Neural cell (in vitro differentiated cells): Measurements from ENCODE around the gene ACOXL. TPM values are rescaled to one million over a fixed set of nuclear protein-coding genes. Genes with fewer than 3 reads are reported as not detected.

Experiments
- H2AFZ ChIP-seq: fragments of 200-600, 300-800 bp; sonication (generic), shearing (Covaris generic); 2 replicates; pipeline ENCODE4 v1.6.0; 2014; ENCODE audit warnings: low read depth, mild to moderate bottlenecking, antibody characterized with exemption, low read length, moderate library complexity
- H3F3A ChIP-seq: fragments of 200-600 bp; shearing (Covaris generic); 2 replicates; pipeline ENCODE4 v1.6.1; 2016; ENCODE audit warnings: mild to moderate bottlenecking, moderate library complexity, mixed read lengths, antibody characterized with exemption, low read length; ENCODE audit not compliant: insufficient read depth, poor library complexity, severe bottlenecking
- H3K27ac ChIP-seq: fragments of 200-600, 300-800 bp; sonication (generic), shearing (Covaris generic); 2 replicates; pipeline ENCODE4 v1.5.1; 2014; ENCODE audit warnings: mild to moderate bottlenecking, low read length, moderate library complexity
- H3K27me3 ChIP-seq: fragments of 300-800, 200-600 bp; sonication (generic), shearing (Covaris generic); 2 replicates; pipeline ENCODE4 v1.6.0; 2014; ENCODE audit warnings: mild to moderate bottlenecking, low read depth, low read length, moderate library complexity; ENCODE audit not compliant: insufficient read depth
- H3K36me3 ChIP-seq: fragments of 300-800, 200-600 bp; sonication (generic), shearing (Covaris generic); 2 replicates; pipeline ENCODE4 v1.5.1; 2014; ENCODE audit warnings: mild to moderate bottlenecking, antibody characterized with exemption, low read length, moderate library complexity; ENCODE audit not compliant: insufficient read depth
- H3K4me2 ChIP-seq: fragments of 300-800, 200-600 bp; sonication (generic), shearing (Covaris generic); 2 replicates; pipeline ENCODE4 v1.6.0; 2014; ENCODE audit warnings: mild to moderate bottlenecking, low read length
- H3K4me3 ChIP-seq: fragments of 300-800, 200-600 bp; sonication (generic), shearing (Covaris generic); 2 replicates; pipeline ENCODE4 v1.5.1; 2014; ENCODE audit warnings: mild to moderate bottlenecking, low read length, moderate library complexity
- H3K79me2 ChIP-seq: fragments of 200-600 bp; shearing (Covaris generic); replicated peaks from 2 replicates; pipeline ENCODE4 v1.6.0; 2014; ENCODE audit warnings: mild to moderate bottlenecking, low read length, moderate library complexity; ENCODE audit not compliant: insufficient read depth
- H3K9ac ChIP-seq: fragments of 300-800, 200-600 bp; sonication (generic), shearing (Covaris generic); 2 replicates; pipeline ENCODE4 v1.6.1; 2016; ENCODE audit warnings: mild to moderate bottlenecking, low read length, mixed read lengths
- H3K9me2 ChIP-seq: fragments of 200-600 bp; shearing (Covaris generic); 2 replicates; pipeline ENCODE4 v1.6.1; 2016; ENCODE audit warnings: mild to moderate bottlenecking, low read length, mixed read lengths; ENCODE audit not compliant: insufficient read depth
- H3K9me3 ChIP-seq: fragments of 200-600, 300-800 bp; sonication (generic), shearing (Covaris generic); 2 replicates; pipeline ENCODE4 v1.6.1; 2016; ENCODE audit warnings: mild to moderate bottlenecking, mixed run types, low read length, moderate library complexity, mixed read lengths
- H4K20me1 ChIP-seq: fragments of 200-600 bp; shearing (Covaris generic); 2 replicates; pipeline ENCODE4 v1.6.1; 2016; ENCODE audit warnings: mild to moderate bottlenecking, mixed run types; ENCODE audit not compliant: insufficient read depth
- EP300 ChIP-seq: fragments of 450-650 bp; conservative IDR thresholded peaks from 2 replicates; pipeline ENCODE4 v1.6.1; 2014; ENCODE audit warnings: antibody characterized with exemption, mild to moderate bottlenecking, moderate library complexity; ENCODE audit not compliant: poor library complexity, severe bottlenecking
- EZH2 ChIP-seq: fragments of 200-600, 300-800 bp; shearing (Covaris generic), sonication (generic); IDR thresholded peaks from 2 replicates; pipeline ENCODE4 v1.6.1; 2014; ENCODE audit warnings: antibody characterized with exemption, low read length, borderline replicate concordance, mild to moderate bottlenecking; ENCODE audit not compliant: insufficient read depth, poor library complexity, severe bottlenecking
- MXI1 ChIP-seq: fragments of 450-650 bp; conservative IDR thresholded peaks from 2 replicates; pipeline ENCODE4 v1.6.1; 2014; ENCODE audit warnings: antibody characterized with exemption, mild to moderate bottlenecking; ENCODE audit not compliant: poor library complexity, severe bottlenecking
- POLR2AphosphoS5 ChIP-seq: IDR thresholded peaks from 2 replicates; pipeline ENCODE4 v1.6.1; 2012
- RAD21 ChIP-seq: fragments of 450-650 bp; conservative IDR thresholded peaks from 2 replicates; pipeline ENCODE4 v1.6.1; 2014; ENCODE audit warnings: antibody characterized with exemption, mild to moderate bottlenecking, moderate library complexity
- SMC3 ChIP-seq: fragments of 450-650 bp; conservative IDR thresholded peaks from 2 replicates; pipeline ENCODE4 v1.6.1; 2014; ENCODE audit warnings: antibody characterized with exemption, mild to moderate bottlenecking, moderate library complexity; ENCODE audit not compliant: poor library complexity
- TAF1 ChIP-seq: IDR thresholded peaks from 2 replicates; pipeline ENCODE4 v1.6.1; 2012; ENCODE audit warnings: low read depth
- polyA plus RNA-seq: library from polyadenylated mRNA; depleted of rRNA; stranded (reverse); fragments of >200 nt; gene quantifications from 2 replicates; pipeline ENCODE4 v1.2.3, GENCODE V29; 2014
- TF ChIP-seq, protein P1 (sequence below): fragments of 450-650 bp; IDR thresholded peaks from 2 replicates; pipeline ENCODE4 v1.5.1; 2014; ENCODE audit warnings: antibody characterized with exemption, mild to moderate bottlenecking, moderate library complexity; ENCODE audit not compliant: poor library complexity, severe bottlenecking
- TF ChIP-seq, protein P2 (sequence below): IDR thresholded peaks from 2 replicates; pipeline ENCODE4 v1.6.1; 2012; ENCODE audit warnings: borderline replicate concordance

The ACOXL gene
- polyA plus RNA-seq, 1 donor from 2014 or later: not detected

DNA sequence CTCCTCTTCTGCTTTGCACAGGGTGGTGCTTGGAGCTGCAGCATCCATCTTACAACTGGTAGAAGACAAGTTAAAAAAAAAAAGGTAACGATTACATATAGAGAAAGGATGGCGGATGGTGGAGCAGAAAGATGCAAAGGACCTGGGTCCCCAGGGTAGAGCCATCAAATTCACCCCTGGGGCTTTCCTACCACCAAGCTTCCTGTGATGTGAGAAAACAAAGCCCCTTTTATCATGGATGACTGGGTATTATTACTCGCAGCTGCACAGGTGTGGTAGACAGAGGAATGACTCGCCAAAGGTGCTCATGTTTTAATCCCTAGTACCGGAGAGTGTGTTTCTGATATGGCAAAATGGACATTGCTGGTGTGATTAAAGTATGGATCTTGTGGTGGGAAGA, 1.3 kb upstream of the ACOXL start:
- Histone ChIP-seq H3K9me3 (peaks cover 4% of the 10 kb centered on the region), H4K20me1 (no peaks in the 10 kb centered on the region), H3K36me3 (no peaks in the 10 kb centered on the region), H3K27me3 (peaks cover 36% of the 10 kb centered on the region), H3K27ac (no peak overlapping the region), H3F3A (no peaks in the 10 kb centered on the region), H2AFZ (no peak overlapping the region), H3K4me2 (no peak overlapping the region), H3K9me2 (no peaks in the 10 kb centered on the region), H3K79me2 (no peaks in the 10 kb centered on the region), H3K9ac (no peak overlapping the region), H3K4me3 (no peak overlapping the region)
- TF ChIP-seq, protein P1, sequence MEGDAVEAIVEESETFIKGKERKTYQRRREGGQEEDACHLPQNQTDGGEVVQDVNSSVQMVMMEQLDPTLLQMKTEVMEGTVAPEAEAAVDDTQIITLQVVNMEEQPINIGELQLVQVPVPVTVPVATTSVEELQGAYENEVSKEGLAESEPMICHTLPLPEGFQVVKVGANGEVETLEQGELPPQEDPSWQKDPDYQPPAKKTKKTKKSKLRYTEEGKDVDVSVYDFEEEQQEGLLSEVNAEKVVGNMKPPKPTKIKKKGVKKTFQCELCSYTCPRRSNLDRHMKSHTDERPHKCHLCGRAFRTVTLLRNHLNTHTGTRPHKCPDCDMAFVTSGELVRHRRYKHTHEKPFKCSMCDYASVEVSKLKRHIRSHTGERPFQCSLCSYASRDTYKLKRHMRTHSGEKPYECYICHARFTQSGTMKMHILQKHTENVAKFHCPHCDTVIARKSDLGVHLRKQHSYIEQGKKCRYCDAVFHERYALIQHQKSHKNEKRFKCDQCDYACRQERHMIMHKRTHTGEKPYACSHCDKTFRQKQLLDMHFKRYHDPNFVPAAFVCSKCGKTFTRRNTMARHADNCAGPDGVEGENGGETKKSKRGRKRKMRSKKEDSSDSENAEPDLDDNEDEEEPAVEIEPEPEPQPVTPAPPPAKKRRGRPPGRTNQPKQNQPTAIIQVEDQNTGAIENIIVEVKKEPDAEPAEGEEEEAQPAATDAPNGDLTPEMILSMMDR: no peak
- TF ChIP-seq MXI1 (no peak), SMC3 (no peak), RAD21 (no peak), POLR2AphosphoS5 (no peak), EZH2 (no peak), EP300 (no peak)
- TF ChIP-seq, protein P2, sequence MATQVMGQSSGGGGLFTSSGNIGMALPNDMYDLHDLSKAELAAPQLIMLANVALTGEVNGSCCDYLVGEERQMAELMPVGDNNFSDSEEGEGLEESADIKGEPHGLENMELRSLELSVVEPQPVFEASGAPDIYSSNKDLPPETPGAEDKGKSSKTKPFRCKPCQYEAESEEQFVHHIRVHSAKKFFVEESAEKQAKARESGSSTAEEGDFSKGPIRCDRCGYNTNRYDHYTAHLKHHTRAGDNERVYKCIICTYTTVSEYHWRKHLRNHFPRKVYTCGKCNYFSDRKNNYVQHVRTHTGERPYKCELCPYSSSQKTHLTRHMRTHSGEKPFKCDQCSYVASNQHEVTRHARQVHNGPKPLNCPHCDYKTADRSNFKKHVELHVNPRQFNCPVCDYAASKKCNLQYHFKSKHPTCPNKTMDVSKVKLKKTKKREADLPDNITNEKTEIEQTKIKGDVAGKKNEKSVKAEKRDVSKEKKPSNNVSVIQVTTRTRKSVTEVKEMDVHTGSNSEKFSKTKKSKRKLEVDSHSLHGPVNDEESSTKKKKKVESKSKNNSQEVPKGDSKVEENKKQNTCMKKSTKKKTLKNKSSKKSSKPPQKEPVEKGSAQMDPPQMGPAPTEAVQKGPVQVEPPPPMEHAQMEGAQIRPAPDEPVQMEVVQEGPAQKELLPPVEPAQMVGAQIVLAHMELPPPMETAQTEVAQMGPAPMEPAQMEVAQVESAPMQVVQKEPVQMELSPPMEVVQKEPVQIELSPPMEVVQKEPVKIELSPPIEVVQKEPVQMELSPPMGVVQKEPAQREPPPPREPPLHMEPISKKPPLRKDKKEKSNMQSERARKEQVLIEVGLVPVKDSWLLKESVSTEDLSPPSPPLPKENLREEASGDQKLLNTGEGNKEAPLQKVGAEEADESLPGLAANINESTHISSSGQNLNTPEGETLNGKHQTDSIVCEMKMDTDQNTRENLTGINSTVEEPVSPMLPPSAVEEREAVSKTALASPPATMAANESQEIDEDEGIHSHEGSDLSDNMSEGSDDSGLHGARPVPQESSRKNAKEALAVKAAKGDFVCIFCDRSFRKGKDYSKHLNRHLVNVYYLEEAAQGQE: no peak

DNA sequence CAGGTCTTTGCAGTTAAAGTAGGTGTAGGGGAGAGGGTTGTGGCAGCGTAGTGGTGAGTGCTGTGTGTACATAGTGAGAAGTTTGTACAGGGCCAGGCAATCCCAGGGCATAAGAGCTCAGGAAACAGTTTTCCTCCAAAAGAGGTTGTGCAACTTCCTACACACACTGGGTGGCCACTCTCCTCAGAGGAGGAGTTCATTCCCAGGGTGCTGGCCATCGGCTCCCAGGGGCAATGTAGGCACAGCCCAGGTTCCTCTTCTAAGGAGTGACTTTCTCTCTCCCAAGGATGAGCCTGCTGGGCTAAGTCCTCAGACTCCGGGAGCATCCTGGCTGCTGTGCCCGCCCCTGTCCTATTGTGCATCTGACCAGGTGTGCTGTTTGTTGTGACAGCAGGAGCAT, 3.0 kb downstream of the ACOXL start:
- TF ChIP-seq SMC3 (no peak), MXI1 (no peak), POLR2AphosphoS5 (no peak), EZH2 (no peak), EP300 (no peak), TAF1 (no peak), RAD21 (no peak)
- TF ChIP-seq, protein P2: no peak
- TF ChIP-seq, protein P1: no peak
- H3K27me3 ChIP-seq: peaks cover 35% of the 10 kb centered on the region
- H3K79me2 ChIP-seq: no peaks in the 10 kb centered on the region
- H3K36me3 ChIP-seq: no peaks in the 10 kb centered on the region
- no peaks in the 10 kb centered on the region for H3F3A ChIP-seq
- H3K9me3 ChIP-seq: peaks cover 4% of the 10 kb centered on the region
- no peaks in the 10 kb centered on the region for H3K9me2 ChIP-seq
- no peak overlapping the region for H2AFZ ChIP-seq
- no peak overlapping the region for H3K4me3 ChIP-seq
- H3K27ac ChIP-seq: no peak overlapping the region
- no peak overlapping the region for H3K9ac ChIP-seq
- H4K20me1 ChIP-seq: no peaks in the 10 kb centered on the region
- H3K4me2 ChIP-seq: no peak overlapping the region
